ENCODE data around the gene HOXB2. TPM values are rescaled to one million over a fixed set of nuclear protein-coding genes. Genes with fewer than 3 reads are reported as not detected.

Gene HOXB2
- total and polyA plus RNA-seq, 2 of the 8 experiments (the other 6 are each of a cell fraction or from before 2014, with no cell fraction given), result not detected

DNA sequence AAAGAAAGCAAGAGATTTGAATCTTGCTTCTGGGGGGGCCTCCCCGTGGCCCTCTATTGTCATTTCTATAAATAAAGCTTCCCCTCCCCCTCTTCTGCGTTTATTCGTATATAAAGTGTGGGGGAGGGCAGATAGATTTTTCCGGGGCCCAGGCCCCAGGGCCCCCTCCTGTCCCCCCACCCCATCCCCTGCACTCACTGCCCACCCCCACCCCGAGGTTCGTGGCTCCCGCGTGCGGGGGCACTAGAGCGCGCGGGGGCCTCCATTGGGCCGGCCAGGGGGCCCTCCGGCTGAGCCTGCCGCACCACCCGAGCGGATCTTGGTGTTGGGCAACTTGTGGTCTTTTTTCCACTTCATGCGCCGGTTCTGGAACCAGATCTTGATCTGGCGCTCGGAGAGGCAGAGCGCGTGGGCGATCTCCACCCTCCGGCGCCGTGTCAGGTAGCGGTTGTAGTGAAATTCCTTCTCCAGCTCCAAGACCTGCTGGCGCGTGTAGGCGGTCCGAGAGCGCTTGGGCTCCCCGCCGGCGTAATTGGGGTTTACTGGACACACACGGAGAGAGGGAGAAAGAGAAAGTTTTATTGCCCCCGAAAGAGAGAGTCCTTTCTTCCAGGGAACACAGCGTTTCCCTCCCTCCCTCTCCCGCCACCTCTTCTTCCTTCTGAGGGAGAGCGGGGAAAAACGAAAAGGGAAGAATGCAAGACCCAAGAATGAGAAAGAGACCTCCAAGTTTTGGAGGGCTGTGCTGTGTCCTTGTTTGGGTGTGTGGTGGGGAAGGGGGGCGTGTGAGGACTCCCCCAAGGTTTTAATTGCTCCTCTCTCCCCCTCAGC, 31.8 kb upstream of the HOXB2 start (continued):
- TF ChIP-seq, protein P1, sequence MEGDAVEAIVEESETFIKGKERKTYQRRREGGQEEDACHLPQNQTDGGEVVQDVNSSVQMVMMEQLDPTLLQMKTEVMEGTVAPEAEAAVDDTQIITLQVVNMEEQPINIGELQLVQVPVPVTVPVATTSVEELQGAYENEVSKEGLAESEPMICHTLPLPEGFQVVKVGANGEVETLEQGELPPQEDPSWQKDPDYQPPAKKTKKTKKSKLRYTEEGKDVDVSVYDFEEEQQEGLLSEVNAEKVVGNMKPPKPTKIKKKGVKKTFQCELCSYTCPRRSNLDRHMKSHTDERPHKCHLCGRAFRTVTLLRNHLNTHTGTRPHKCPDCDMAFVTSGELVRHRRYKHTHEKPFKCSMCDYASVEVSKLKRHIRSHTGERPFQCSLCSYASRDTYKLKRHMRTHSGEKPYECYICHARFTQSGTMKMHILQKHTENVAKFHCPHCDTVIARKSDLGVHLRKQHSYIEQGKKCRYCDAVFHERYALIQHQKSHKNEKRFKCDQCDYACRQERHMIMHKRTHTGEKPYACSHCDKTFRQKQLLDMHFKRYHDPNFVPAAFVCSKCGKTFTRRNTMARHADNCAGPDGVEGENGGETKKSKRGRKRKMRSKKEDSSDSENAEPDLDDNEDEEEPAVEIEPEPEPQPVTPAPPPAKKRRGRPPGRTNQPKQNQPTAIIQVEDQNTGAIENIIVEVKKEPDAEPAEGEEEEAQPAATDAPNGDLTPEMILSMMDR (IDR thresholded peaks at IDR 0.05; ENCODE audit: control extremely low read depth in 1 of 3, insufficient read depth in 1 of 3, low read depth in 1 of 3, low read length in 3 of 3), result no peak
- TF ChIP-seq SUZ12 (IDR thresholded peaks at IDR 0.05; ENCODE audit: low read length) (peak; percentile 57; the same call in 1 of the 2 replicates), TAF7 (optimal IDR thresholded peaks at IDR 0.05; ENCODE audit: borderline replicate concordance, low read depth, low read length) (no peak), PHF8 (conservative IDR thresholded peaks at IDR 0.05; ENCODE audit: low read depth, low read length) (no peak), CEBPB (IDR thresholded peaks at IDR 0.05; ENCODE audit: low read depth, low read length) (no peak), SP2 (IDR thresholded peaks at IDR 0.05; ENCODE audit: low read length) (no peak), TAF1 (IDR thresholded peaks at IDR 0.05; ENCODE audit: low read depth, low read length) (no peak), RNF2 (IDR thresholded peaks at IDR 0.05; ENCODE audit: borderline replicate concordance, low read depth, low read length, missing control alignments, poor library complexity, severe bottlenecking) (peak; percentile 91), SIX5 (IDR thresholded peaks at IDR 0.05; ENCODE audit: low read depth, low read length) (no peak)
